HG02798 (cell line): ENCODE data around the gene CARD10.
"Not testable (repeated sequence)": the region's sequence is repeated elsewhere in the genome, so short reads cannot be mapped to it uniquely, and the experiment has no call there.

ENCODE experiments used
- ATAC-seq: cut with Tn5 transposase; IDR thresholded peaks from one replicate; pipeline ENCODE4 v1.9.1; 2021; ENCODE audit warnings: mild to moderate bottlenecking; ENCODE audit not compliant: unreplicated experiment, poor library complexity

CARD10 gene

GRCh38 chr22:37527081-37527752, 8.0 kb upstream of the CARD10 start:
- ATAC-seq = not testable (repeated sequence)

DNA sequence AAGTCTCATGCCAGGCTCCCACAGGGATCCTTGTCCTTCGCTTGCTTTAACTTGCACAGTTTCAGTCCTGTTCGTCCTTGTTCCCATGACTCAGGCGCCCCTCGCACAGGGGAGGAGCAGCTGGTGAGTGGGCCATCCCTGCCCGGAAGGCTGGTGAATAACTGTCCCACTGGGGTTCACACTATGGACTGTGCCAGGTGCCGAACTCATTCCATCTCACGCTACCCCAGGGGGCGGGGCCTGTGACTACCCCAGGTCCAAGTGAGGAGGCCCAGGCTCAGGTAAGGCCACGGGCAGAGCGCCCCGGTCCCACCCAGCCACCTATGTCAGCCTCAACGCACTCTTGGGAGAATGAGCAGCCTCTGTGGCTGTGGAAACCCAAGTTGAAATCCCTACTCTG, 7.2 kb upstream of the CARD10 start:
- ATAC-seq = no peak

GRCh38 chr22:37525746-37526350, 6.6 kb upstream of the CARD10 start:
- ATAC-seq = no peak

GRCh38 chr22:37525073-37525745, 6.0 kb upstream of the CARD10 start:
- no peak for ATAC-seq

- no peak for ATAC-seq
These were observed 3.3 kb upstream of the CARD10 start for GRCh38 chr22:37522482-37522881.

GRCh38 chr22:37521236-37521739, 2.1 kb upstream of the CARD10 start:
- ATAC-seq = no peak

DNA sequence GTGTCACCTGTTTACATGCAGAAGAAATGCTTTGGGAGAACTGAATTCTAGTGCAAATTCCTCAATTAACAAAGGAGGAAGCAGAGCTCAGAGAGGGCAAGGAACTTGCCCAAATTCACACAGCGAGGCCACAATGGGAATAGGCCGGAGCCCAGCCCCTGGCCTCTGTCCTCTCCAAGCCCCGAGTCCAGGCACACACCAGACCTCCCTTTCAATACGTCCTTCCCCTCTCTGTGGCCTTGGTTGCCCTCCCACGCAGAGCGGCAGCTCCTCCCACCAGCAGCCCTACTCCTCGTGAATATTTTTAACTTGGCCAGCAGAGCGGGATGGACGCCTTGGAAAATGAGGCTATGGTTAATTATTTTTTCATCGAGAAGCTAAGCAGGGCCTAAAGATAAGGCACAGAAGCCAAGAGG, 1.6 kb upstream of the CARD10 start:
- no peak for ATAC-seq

- ATAC-seq = no peak
These were observed 527 bp downstream of the CARD10 start for GRCh38 chr22:37518509-37519267.

- no peak for ATAC-seq
These were observed 1.3 kb downstream of the CARD10 start for GRCh38 chr22:37517826-37518450.

DNA sequence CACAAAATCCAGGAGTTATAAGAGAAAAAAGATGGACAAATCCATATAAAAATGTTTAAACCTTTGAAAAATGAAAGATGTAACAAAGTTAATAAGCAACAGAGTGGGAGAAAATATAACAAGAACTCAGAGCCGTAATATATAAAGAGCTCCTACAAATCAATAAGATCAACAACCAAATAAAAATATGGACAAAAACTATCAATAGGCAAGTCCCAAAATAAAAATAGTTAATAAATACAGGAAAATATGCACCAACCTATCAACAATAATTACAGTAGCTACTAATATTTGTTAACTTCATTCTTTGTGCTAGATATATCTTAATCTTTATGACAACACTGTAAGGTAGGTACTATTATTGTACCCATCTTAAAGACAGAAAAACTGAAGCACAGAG, 2.8 kb downstream of the CARD10 start:
- no peak for ATAC-seq

- ATAC-seq = no peak
These were observed 3.3 kb downstream of the CARD10 start for GRCh38 chr22:37515901-37516300.

DNA sequence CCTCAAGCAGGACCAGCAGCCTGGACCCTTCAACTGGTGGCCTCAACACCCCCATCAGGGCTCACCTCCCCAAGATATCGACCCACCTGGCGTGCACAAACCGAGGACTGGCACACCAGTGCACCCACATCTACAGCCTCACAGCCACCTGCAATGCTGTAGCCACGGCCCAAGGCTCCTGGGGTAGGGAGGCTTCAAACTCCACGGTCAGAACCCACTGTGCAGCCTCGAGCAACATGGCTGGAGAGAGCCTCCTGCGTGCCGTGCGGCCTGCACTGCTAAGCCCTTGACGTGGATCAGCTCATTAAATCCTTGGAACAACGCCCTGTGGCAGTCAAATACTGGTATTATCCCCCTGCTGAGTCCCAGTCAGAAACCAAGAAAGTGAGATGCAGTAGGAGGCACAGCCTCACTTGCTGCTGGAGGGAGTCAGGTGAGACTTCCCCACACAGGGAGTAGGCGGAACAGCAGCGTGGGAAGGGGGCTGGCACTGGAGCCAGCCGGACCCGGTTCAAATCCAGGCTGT, 4.6 kb downstream of the CARD10 start:
- ATAC-seq = no peak

GRCh38 chr22:37511395-37512104, 7.7 kb downstream of the CARD10 start:
- no peak for ATAC-seq

DNA sequence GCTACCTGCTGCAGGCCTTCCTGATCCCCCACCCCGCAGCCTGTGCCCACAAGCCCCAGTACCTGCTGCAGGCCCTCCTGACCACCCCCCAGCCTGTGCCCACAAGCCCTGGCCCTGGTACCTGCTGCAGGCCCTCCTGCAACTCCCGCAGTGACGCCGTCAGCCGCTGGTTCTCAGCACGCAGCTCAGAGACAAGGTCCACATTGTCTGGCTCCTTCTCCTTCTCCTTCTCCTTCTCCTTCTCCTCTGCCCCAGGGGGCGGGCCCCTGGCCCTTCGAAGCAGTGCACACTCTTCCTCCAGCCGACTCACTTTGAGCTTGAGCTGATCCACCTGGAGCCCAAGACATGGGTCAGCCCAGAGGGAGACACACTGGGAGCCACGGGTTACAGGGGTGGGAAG, 9.1 kb downstream of the CARD10 start:
- ATAC-seq = no peak

- ATAC-seq = no peak
These were observed 10.0 kb downstream of the CARD10 start for GRCh38 chr22:37509059-37509860.

DNA sequence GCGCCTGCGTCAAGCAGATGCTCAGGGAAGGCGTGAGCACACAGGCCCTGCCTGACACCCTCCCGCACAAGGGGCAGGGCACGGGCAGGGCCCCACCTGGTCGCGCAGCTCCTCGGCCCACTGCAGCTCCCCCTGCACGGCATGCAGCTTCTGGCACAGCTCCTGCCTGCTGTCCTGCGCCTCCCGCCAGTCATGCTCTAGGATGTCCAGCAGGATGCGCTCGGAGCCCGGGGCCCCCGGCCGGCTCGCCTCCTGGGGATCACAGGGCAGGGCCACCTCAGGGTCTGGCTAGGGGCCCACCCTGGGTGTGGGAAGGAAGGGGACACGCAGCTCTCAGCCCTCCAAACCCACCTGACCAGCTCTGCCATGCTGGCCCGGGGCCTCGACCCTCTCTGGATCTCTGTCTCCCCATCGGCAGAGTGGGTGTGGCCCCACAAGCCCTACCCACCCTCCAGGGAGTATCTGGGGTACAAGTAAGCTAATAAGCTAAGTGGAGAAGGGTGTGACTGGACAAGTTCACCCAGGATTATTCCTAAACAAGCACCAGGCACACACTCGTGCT, 10.7 kb downstream of the CARD10 start:
- no peak for ATAC-seq

GRCh38 chr22:37507731-37508130, 11.5 kb downstream of the CARD10 start:
- no peak for ATAC-seq

DNA sequence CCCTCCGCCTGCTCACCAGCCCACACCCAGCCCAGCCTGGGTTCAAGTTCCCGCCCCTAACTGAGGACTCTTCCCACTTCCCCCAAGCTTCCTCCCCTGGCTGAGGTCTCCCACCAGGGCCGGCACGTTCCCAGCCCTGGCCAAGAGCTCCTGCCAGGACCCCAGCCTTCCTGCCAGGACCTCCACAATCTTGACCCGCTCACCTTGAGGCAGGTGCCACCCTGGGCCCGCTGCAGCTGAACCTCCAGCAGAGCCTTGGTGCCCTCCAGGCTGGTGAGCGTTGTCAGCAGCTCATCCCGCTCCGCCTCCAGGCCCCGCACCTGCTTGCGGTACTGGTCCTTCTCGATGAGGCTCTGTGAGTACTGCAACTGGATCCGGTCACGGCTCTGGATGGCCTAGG, 13.2 kb downstream of the CARD10 start:
- no peak for ATAC-seq
